ENCODE measurements around the gene BRSK1. TPM values are rescaled to one million over a fixed set of nuclear protein-coding genes. Genes with fewer than 3 reads are reported as not detected.

BRSK1 gene
- total and polyA plus RNA-seq, 2 donors (not counting 1 experiment from before 2014, with no cell fraction given) = 5.1 TPM

DNA sequence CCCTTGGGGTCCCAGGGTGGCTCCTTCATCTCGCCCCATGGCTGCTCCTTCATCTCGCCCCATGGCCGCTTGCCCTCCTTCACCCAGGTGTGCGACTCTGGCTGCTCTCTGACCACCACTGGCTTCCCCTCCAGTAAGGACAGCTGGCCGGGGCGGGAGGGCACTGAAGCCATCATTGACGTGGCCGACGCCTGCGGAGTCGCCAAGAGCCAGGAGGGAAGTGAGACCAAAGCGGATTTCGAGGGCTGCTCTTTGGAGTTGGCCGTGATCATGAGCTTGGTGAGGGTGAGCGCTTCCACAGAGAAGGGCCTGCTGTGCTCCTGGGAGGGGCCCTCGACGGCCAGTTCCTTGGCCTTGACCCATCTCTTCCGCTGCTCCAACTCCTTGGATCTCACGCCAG, 74.7 kb downstream of the BRSK1 start:
- H4K20me1 ChIP-seq (ENCODE audit: control insufficient read depth, extremely low read depth, insufficient read depth, low read length) = no peaks in the 10 kb centered on the region
- DNase-seq (ENCODE audit: low read depth in 2 of 2) = no peak
- no peaks in the 10 kb centered on the region for H3K4me1 ChIP-seq (ENCODE audit: control insufficient read depth, extremely low read depth, insufficient read depth, low read length)
- no peaks in the 10 kb centered on the region for H3K79me2 ChIP-seq (ENCODE audit: control insufficient read depth, insufficient read depth, low read length)
- no peaks in the 10 kb centered on the region for H3K36me3 ChIP-seq (ENCODE audit: control insufficient read depth, insufficient read depth, low read length)
- H3K9me3 ChIP-seq (ENCODE audit: control insufficient read depth, insufficient read depth, low read depth, low read length) = no peaks in the 10 kb centered on the region
- H2AFZ ChIP-seq (ENCODE audit: low read length) = no peak overlapping the region
- H3K4me3 ChIP-seq (replicated peaks in 1 of 4; ENCODE audit: control extremely low read depth in 1 of 4, insufficient read depth in 1 of 4, low read depth in 3 of 4, low read length in 4 of 4) = no peak overlapping the region
- no peak overlapping the region for H3K27ac ChIP-seq (ENCODE audit: insufficient read depth, low read length)
- H3K27me3 ChIP-seq (ENCODE audit: control insufficient read depth, insufficient read depth, low read length) = peaks cover 8% of the 10 kb centered on the region
- H3K4me2 ChIP-seq (ENCODE audit: extremely low read depth, insufficient read depth, low read length) = no peak overlapping the region
- TF ChIP-seq, protein P1, sequence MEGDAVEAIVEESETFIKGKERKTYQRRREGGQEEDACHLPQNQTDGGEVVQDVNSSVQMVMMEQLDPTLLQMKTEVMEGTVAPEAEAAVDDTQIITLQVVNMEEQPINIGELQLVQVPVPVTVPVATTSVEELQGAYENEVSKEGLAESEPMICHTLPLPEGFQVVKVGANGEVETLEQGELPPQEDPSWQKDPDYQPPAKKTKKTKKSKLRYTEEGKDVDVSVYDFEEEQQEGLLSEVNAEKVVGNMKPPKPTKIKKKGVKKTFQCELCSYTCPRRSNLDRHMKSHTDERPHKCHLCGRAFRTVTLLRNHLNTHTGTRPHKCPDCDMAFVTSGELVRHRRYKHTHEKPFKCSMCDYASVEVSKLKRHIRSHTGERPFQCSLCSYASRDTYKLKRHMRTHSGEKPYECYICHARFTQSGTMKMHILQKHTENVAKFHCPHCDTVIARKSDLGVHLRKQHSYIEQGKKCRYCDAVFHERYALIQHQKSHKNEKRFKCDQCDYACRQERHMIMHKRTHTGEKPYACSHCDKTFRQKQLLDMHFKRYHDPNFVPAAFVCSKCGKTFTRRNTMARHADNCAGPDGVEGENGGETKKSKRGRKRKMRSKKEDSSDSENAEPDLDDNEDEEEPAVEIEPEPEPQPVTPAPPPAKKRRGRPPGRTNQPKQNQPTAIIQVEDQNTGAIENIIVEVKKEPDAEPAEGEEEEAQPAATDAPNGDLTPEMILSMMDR (conservative IDR thresholded peaks at IDR 0.05 in 1 of 2, IDR thresholded peaks at IDR 0.05 in 1 of 2; ENCODE audit: low read depth in 1 of 2, low read length in 2 of 2) = no peak
- no peak for TF ChIP-seq EZH2 (IDR thresholded peaks at IDR 0.05; ENCODE audit: low read length, missing control alignments)
- H3K9ac ChIP-seq (ENCODE audit: insufficient read depth, low read length) = no peak overlapping the region

- DNase-seq (ENCODE audit: low read depth in 2 of 2) = no peak
- H3K4me2 ChIP-seq (ENCODE audit: extremely low read depth, insufficient read depth, low read length) = no peak overlapping the region
- TF ChIP-seq EZH2 (IDR thresholded peaks at IDR 0.05; ENCODE audit: low read length, missing control alignments) = no peak
- TF ChIP-seq, protein P1 (conservative IDR thresholded peaks at IDR 0.05 in 1 of 2, IDR thresholded peaks at IDR 0.05 in 1 of 2; ENCODE audit: low read depth in 1 of 2, low read length in 2 of 2) = no peak
These were observed 75.4 kb downstream of the BRSK1 start for GRCh38 chr19:55358943-55359908.

GRCh38 chr19:55360902-55361301, 77.1 kb downstream of the BRSK1 start:
- H3K9me3 ChIP-seq (ENCODE audit: control insufficient read depth, insufficient read depth, low read depth, low read length) = no peaks in the 10 kb centered on the region
- no peaks in the 10 kb centered on the region for H3K79me2 ChIP-seq (ENCODE audit: control insufficient read depth, insufficient read depth, low read length)
- H3K9ac ChIP-seq (ENCODE audit: insufficient read depth, low read length) = no peak overlapping the region
- H4K20me1 ChIP-seq (ENCODE audit: control insufficient read depth, extremely low read depth, insufficient read depth, low read length) = no peaks in the 10 kb centered on the region
- no peaks in the 10 kb centered on the region for H3K27me3 ChIP-seq (ENCODE audit: control insufficient read depth, insufficient read depth, low read length)
- H3K4me3 ChIP-seq (replicated peaks in 1 of 4; ENCODE audit: control extremely low read depth in 1 of 4, insufficient read depth in 1 of 4, low read depth in 3 of 4, low read length in 4 of 4) = no peak overlapping the region
- no peak overlapping the region for H2AFZ ChIP-seq (ENCODE audit: low read length)
- no peak overlapping the region for H3K27ac ChIP-seq (ENCODE audit: insufficient read depth, low read length)
- no peak for DNase-seq (ENCODE audit: low read depth in 2 of 2)
- no peaks in the 10 kb centered on the region for H3K4me1 ChIP-seq (ENCODE audit: control insufficient read depth, extremely low read depth, insufficient read depth, low read length)
- H3K36me3 ChIP-seq (ENCODE audit: control insufficient read depth, insufficient read depth, low read length) = no peaks in the 10 kb centered on the region
- TF ChIP-seq, protein P1 (conservative IDR thresholded peaks at IDR 0.05 in 1 of 2, IDR thresholded peaks at IDR 0.05 in 1 of 2; ENCODE audit: low read depth in 1 of 2, low read length in 2 of 2) = no peak
- TF ChIP-seq EZH2 (IDR thresholded peaks at IDR 0.05; ENCODE audit: low read length, missing control alignments) = no peak
- H3K4me2 ChIP-seq (ENCODE audit: extremely low read depth, insufficient read depth, low read length) = no peak overlapping the region

More at GRCh38 chr19:55358943-55359908, 75.4 kb downstream of the BRSK1 start:
- peaks cover 4% of the 10 kb centered on the region for H3K27me3 ChIP-seq (ENCODE audit: control insufficient read depth, insufficient read depth, low read length)
- H3K9ac ChIP-seq (ENCODE audit: insufficient read depth, low read length) = no peak overlapping the region
- no peak overlapping the region for H3K4me3 ChIP-seq (replicated peaks in 1 of 4; ENCODE audit: control extremely low read depth in 1 of 4, insufficient read depth in 1 of 4, low read depth in 3 of 4, low read length in 4 of 4)
- no peak overlapping the region for H3K27ac ChIP-seq (ENCODE audit: insufficient read depth, low read length)
- no peaks in the 10 kb centered on the region for H3K36me3 ChIP-seq (ENCODE audit: control insufficient read depth, insufficient read depth, low read length)
- no peaks in the 10 kb centered on the region for H3K4me1 ChIP-seq (ENCODE audit: control insufficient read depth, extremely low read depth, insufficient read depth, low read length)
- no peaks in the 10 kb centered on the region for H3K79me2 ChIP-seq (ENCODE audit: control insufficient read depth, insufficient read depth, low read length)
- H2AFZ ChIP-seq (ENCODE audit: low read length) = no peak overlapping the region
- no peaks in the 10 kb centered on the region for H4K20me1 ChIP-seq (ENCODE audit: control insufficient read depth, extremely low read depth, insufficient read depth, low read length)
- no peaks in the 10 kb centered on the region for H3K9me3 ChIP-seq (ENCODE audit: control insufficient read depth, insufficient read depth, low read depth, low read length)

All from fibroblast of lung (primary cell).